ENCODE results near the gene ROPN1L.
"Not testable (repeated sequence)": the region's sequence is repeated elsewhere in the genome, so short reads cannot be mapped to it uniquely, and the experiment has no call there.

The ROPN1L gene

GRCh38 chr5:10503321-10503720 lies 61.6 kb downstream of the ROPN1L start:
- DNase-seq, result no peak

- DNase-seq, result no peak
Observed at GRCh38 chr5:10503997-10504793, 62.5 kb downstream of the ROPN1L start.

- no peak for DNase-seq
Observed at GRCh38 chr5:10505517-10506095, 63.9 kb downstream of the ROPN1L start.

GRCh38 chr5:10506535-10506934 lies 64.9 kb downstream of the ROPN1L start:
- DNase-seq, result no peak

- no peak for DNase-seq
Observed at GRCh38 chr5:10507575-10508096, 66.0 kb downstream of the ROPN1L start.

GRCh38 chr5:10509575-10509974 lies 67.9 kb downstream of the ROPN1L start:
- DNase-seq, result no peak

- no peak for DNase-seq
Observed at GRCh38 chr5:10511741-10512640, 70.3 kb downstream of the ROPN1L start.

- no peak for DNase-seq
Observed at GRCh38 chr5:10513501-10514442, 72.1 kb downstream of the ROPN1L start.

GRCh38 chr5:10514572-10514971 lies 72.9 kb downstream of the ROPN1L start:
- not testable (repeated sequence) for DNase-seq
